Lower leg skin (tissue), 3 donors: ENCODE results near the gene SSTR5.

ENCODE experiments used
- POLR2A ChIP-seq, 2 donors: fragments of 450-650 bp; IDR thresholded peaks; one replicate each; pipeline ENCODE4 v1.6.1; 2016 to 2017; ENCODE audit warnings: antibody characterized with exemption in 2 of 2, mild to moderate bottlenecking in 1 of 2, moderate library complexity in 1 of 2
- TF ChIP-seq, protein P1 (sequence below), 3 donors: fragments of 450-650 bp; IDR thresholded peaks; one replicate each; pipeline ENCODE4 v1.5.1; 2016; ENCODE audit warnings: antibody characterized with exemption in 3 of 3, mild to moderate bottlenecking in 3 of 3, moderate library complexity in 2 of 3

DNA sequence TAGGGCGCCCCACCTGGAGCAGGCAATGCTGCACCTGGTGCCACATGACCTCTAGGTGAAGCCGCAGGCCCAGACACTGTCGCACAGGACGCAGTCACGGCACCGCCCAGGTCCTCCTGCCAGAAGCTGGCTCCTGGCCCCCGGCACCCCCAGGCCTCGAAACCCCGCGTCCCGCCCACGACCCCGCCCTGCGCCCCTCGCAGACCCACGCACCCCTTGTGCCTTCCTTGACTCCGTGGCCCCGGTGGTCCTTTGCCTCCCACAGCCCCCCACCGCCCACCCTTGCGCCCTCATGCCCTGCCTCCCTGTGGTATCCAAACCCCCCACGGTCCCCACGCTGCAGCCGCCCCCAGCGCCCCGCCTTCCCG, 29.8 kb downstream of the SSTR5 start:
- TF ChIP-seq, protein P1, sequence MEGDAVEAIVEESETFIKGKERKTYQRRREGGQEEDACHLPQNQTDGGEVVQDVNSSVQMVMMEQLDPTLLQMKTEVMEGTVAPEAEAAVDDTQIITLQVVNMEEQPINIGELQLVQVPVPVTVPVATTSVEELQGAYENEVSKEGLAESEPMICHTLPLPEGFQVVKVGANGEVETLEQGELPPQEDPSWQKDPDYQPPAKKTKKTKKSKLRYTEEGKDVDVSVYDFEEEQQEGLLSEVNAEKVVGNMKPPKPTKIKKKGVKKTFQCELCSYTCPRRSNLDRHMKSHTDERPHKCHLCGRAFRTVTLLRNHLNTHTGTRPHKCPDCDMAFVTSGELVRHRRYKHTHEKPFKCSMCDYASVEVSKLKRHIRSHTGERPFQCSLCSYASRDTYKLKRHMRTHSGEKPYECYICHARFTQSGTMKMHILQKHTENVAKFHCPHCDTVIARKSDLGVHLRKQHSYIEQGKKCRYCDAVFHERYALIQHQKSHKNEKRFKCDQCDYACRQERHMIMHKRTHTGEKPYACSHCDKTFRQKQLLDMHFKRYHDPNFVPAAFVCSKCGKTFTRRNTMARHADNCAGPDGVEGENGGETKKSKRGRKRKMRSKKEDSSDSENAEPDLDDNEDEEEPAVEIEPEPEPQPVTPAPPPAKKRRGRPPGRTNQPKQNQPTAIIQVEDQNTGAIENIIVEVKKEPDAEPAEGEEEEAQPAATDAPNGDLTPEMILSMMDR (IDR thresholded peaks at IDR 0.05), result no peak
- no peak for TF ChIP-seq POLR2A (IDR thresholded peaks at IDR 0.05)
